Ovary (tissue), 3 donors: ENCODE measurements around the gene TBPL2.

Experiments
- CTCF ChIP-seq, 3 donors: fragments of 450-650 bp in 2 of 3; fragments of 200-600 bp in 1 of 3; IDR thresholded peaks; one replicate each; pipeline versions ENCODE4 v1.5.1 to v1.8.0; 2016 to 2022; ENCODE audit warnings: antibody characterized with exemption in 3 of 3, mild to moderate bottlenecking in 1 of 3
- POLR2A ChIP-seq: fragments of 450-650 bp; IDR thresholded peaks from one replicate; pipeline ENCODE4 v1.6.1; 2017; ENCODE audit warnings: antibody characterized with exemption, mild to moderate bottlenecking, moderate library complexity
- donor health status: DM: no; HTN: no; CAD: no.

DNA sequence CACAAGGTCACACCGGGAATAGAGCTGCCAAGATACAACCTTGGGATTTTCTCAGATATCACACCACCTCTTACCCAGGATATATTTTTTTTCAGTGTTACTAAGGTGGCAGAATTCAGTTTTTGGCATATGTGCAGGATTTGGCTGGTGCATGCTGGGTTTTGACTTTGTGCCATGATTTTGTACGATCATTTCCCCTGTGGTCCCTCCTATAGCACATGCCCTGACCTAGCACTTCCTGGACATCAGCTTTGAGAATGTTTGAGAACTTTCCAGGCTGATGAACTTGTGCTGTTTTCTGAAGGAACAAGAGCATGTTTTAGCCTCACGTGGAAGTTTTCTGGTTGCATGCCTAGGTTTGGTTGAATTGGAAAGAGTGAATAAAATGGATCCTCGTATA is 11.0 kb upstream of the TBPL2 start:
- TF ChIP-seq CTCF (IDR thresholded peaks at IDR 0.05), result no peak
- TF ChIP-seq POLR2A, result no peak
